Measurements from ENCODE around the gene HSPA1A.

Gene HSPA1A

GRCh38 chr6:31776989-31777666 is 38.2 kb upstream of the HSPA1A start, which contains the start of gene VWA7:
Gene VWA7 (minus strand): TSS chr6:31777328. CDS start chr6:31776779, 549 bp downstream.
- ChIA-PET CTCF (interaction anchor here (1.0 to 1.8 kb wide), 5 partner anchors 9 to 47 kb away, joined by 3 to 6 read pairs (median 3); partner anchors contain the start of gene LSM2), POLR2A (interaction anchor here (0.5 to 0.9 kb wide), 3 partner anchors 50 to 80 kb away, joined by 3 to 5 read pairs (median 4); partner anchors contain the start of gene HSPA1B)
- no peak for TF ChIP-seq CTCF (IDR thresholded peaks at IDR 0.05; ENCODE audit: control extremely low read depth, extremely low read depth, low read depth, missing control alignments)
- DNase-seq (ENCODE audit: extremely low spot score) = peak; percentile 93

- CTCF ChIA-PET = interaction anchor here (1.0 to 4.6 kb wide), 5 partner anchors 8 to 48 kb away, joined by 3 to 31 read pairs (median 3); partner anchors contain the start of gene LSM2
- POLR2A ChIA-PET = interaction anchor here (0.5 to 0.9 kb wide), 3 partner anchors 50 to 79 kb away, joined by 3 to 5 read pairs (median 4); partner anchors contain the start of gene HSPA1B
- no peak for TF ChIP-seq CTCF (IDR thresholded peaks at IDR 0.05; ENCODE audit: control extremely low read depth, extremely low read depth, low read depth, missing control alignments)
- no peak for DNase-seq (ENCODE audit: extremely low spot score)
These were observed 37.7 kb upstream of the HSPA1A start for GRCh38 chr6:31777667-31778050.

GRCh38 chr6:31778193-31778592 is 37.1 kb upstream of the HSPA1A start:
- ChIA-PET POLR2A (interaction anchor here (1.6 kb wide), 1 partner anchor 49 kb away, joined by 5 read pairs; the partner anchor contains the start of gene HSPA1B), CTCF (interaction anchor here (1.0 to 4.6 kb wide), 4 partner anchors 8 to 48 kb away, joined by 3 to 31 read pairs (median 6); no protein-coding TSS in a partner anchor)
- no peak for TF ChIP-seq CTCF (IDR thresholded peaks at IDR 0.05; ENCODE audit: control extremely low read depth, extremely low read depth, low read depth, missing control alignments)
- no peak for DNase-seq (ENCODE audit: extremely low spot score)

- POLR2A ChIA-PET = interaction anchor here (1.6 kb wide), 1 partner anchor 48 kb away, joined by 5 read pairs; the partner anchor contains the start of gene HSPA1B
- CTCF ChIA-PET = interaction anchor here (1.3 to 4.6 kb wide), 5 partner anchors 9 to 32 kb away, joined by 3 to 31 read pairs (median 5); partner anchors contain the start of gene VARS1
These were observed 36.1 kb upstream of the HSPA1A start for GRCh38 chr6:31778999-31779885.

GRCh38 chr6:31779908-31780307 is 35.4 kb upstream of the HSPA1A start:
- ChIA-PET POLR2A (no interaction called here), CTCF (interaction anchor here (1.3 to 4.6 kb wide), 5 partner anchors 10 to 32 kb away, joined by 3 to 31 read pairs (median 5); partner anchors contain the start of gene VARS1)
- no peak for DNase-seq (ENCODE audit: extremely low spot score)
- no peak for TF ChIP-seq CTCF (IDR thresholded peaks at IDR 0.05; ENCODE audit: control extremely low read depth, extremely low read depth, low read depth, missing control alignments)

More at GRCh38 chr6:31778999-31779885, 36.1 kb upstream of the HSPA1A start:
- DNase-seq (ENCODE audit: extremely low spot score) = no peak
- no peak for TF ChIP-seq CTCF (IDR thresholded peaks at IDR 0.05; ENCODE audit: control extremely low read depth, extremely low read depth, low read depth, missing control alignments)
